Lung microvascular endothelial cell (primary cell): ENCODE measurements around the gene CUL9. TPM values are rescaled to one million over a fixed set of nuclear protein-coding genes. Genes with fewer than 3 reads are reported as not detected.

Experiments used
- DNase-seq, 2 donors: peaks; one replicate each; pipeline versions ENCODE4 v3.0.0 to v3.0.0-alpha.2; 2010; ENCODE audit warnings: low read depth in 2 of 2
- total RNA-seq: library from RNA; depleted of rRNA; stranded (reverse); fragments of >200 nt; gene quantifications from 2 replicates; pipeline ENCODE4 v1.2.1, GENCODE V29; 2014

CUL9 gene
- total RNA-seq, 1 donor from 2014 or later: 19.6 TPM

- DNase-seq: no peak
Observed at GRCh38 chr6:43226192-43226851, 44.3 kb downstream of the CUL9 start.

- DNase-seq: peak; percentile 69 to 76
Observed at GRCh38 chr6:43228951-43229802, 47.2 kb downstream of the CUL9 start, which contains the start of gene DNPH1. DNPH1 (minus strand) TSS chr6:43229481; CDS start chr6:43229456, 25 bp downstream.

- no peak for DNase-seq
Observed at GRCh38 chr6:43229803-43230620, 48.0 kb downstream of the CUL9 start.

- no peak for DNase-seq
Observed at GRCh38 chr6:43231053-43231452, 49.1 kb downstream of the CUL9 start.

- no peak for DNase-seq
Observed at GRCh38 chr6:43231735-43232450, 49.9 kb downstream of the CUL9 start.

- DNase-seq: no peak
Observed at GRCh38 chr6:43235841-43236240, 53.8 kb downstream of the CUL9 start.

GRCh38 chr6:43239054-43239453 is 57.1 kb downstream of the CUL9 start:
- DNase-seq: no peak

- DNase-seq: no peak
Observed at GRCh38 chr6:43240950-43241349, 59.0 kb downstream of the CUL9 start.

GRCh38 chr6:43241446-43241845 is 59.5 kb downstream of the CUL9 start:
- DNase-seq: no peak

- no peak for DNase-seq
Observed at GRCh38 chr6:43242908-43243663, 61.1 kb downstream of the CUL9 start, which contains the start of gene TTBK1. TTBK1 (plus strand) TSS chr6:43243481; CDS start chr6:43246661, 3,180 bp downstream.

- DNase-seq: no peak
Observed at GRCh38 chr6:43243664-43244321, 61.8 kb downstream of the CUL9 start.

- DNase-seq: no peak
Observed at GRCh38 chr6:43246301-43247113, 64.5 kb downstream of the CUL9 start.

GRCh38 chr6:43247114-43247999 is 65.4 kb downstream of the CUL9 start:
- DNase-seq: peak; percentile 37 to 69

- DNase-seq: no peak
Observed at GRCh38 chr6:43248101-43248500, 66.1 kb downstream of the CUL9 start.

- DNase-seq: no peak
Observed at GRCh38 chr6:43248791-43249190, 66.8 kb downstream of the CUL9 start.

GRCh38 chr6:43250992-43251373 is 69.0 kb downstream of the CUL9 start:
- DNase-seq: no peak

- no peak for DNase-seq
Observed at GRCh38 chr6:43253401-43253800, 71.4 kb downstream of the CUL9 start.
